Peyer's patch (tissue), 4 donors: ENCODE measurements around the gene NTN3. TPM values are rescaled to one million over a fixed set of nuclear protein-coding genes. Genes with fewer than 3 reads are reported as not detected.
A peak's percentile ranks its signal among the peaks of the same experiment; 100 is the strongest.

ENCODE experiments used
- DNase-seq, 3 donors: peaks; one replicate each; pipeline ENCODE4 v3.0.0-alpha.2; 2017 to 2019
- H3K27ac ChIP-seq, 4 donors: fragments of 200-600 bp; sonication (generic); one replicate each; pipeline ENCODE4 v1.5.1; 2016 to 2019
- H3K27me3 ChIP-seq, 2 donors: fragments of 200-600 bp; sonication (generic); one replicate each; pipeline ENCODE4 v1.5.1; 2019
- H3K36me3 ChIP-seq, 3 donors: fragments of 200-600 bp; sonication (generic); one replicate each; pipeline ENCODE4 v1.5.1; 2016 to 2019
- H3K4me1 ChIP-seq, 4 donors: fragments of 200-600 bp; sonication (generic); one replicate each; pipeline ENCODE4 v1.5.1; 2016 to 2019
- H3K4me3 ChIP-seq, 4 donors: fragments of 200-600 bp; sonication (generic); 1 replicate in 3 of 4; 2 replicates in 1 of 4; pipeline ENCODE4 v1.5.1; 2016 to 2019; ENCODE audit warnings: mild to moderate bottlenecking in 1 of 4
- H3K9me3 ChIP-seq, 4 donors: fragments of 200-600 bp; sonication (generic); one replicate each; pipeline ENCODE4 v1.5.1; 2016 to 2019; ENCODE audit warnings: mild to moderate bottlenecking in 1 of 4
- CTCF ChIP-seq, 6 experiments: fragments of 450-650 bp in 4 of 6; fragments of 200-600 bp in 2 of 6; sonication (generic) in 1 of 6; IDR thresholded peaks; one replicate each; pipeline ENCODE4 v1.5.1; 2017 to 2019; ENCODE audit warnings: antibody characterized with exemption in 6 of 6, mild to moderate bottlenecking in 3 of 6, moderate library complexity in 1 of 6
- POLR2A ChIP-seq, 2 donors: fragments of 450-650 bp; IDR thresholded peaks; one replicate each; pipeline ENCODE4 v1.5.1; 2017; ENCODE audit warnings: antibody characterized with exemption in 2 of 2, mild to moderate bottlenecking in 2 of 2, moderate library complexity in 2 of 2
- total RNA-seq, 4 donors: library from RNA; depleted of rRNA; stranded (reverse); fragments of >200 nt; gene quantifications; one replicate each; pipeline ENCODE4 v1.1.0, GENCODE V29; 2016

NTN3 gene
- total RNA-seq, 4 donors from 2014 or later: not detected

DNA sequence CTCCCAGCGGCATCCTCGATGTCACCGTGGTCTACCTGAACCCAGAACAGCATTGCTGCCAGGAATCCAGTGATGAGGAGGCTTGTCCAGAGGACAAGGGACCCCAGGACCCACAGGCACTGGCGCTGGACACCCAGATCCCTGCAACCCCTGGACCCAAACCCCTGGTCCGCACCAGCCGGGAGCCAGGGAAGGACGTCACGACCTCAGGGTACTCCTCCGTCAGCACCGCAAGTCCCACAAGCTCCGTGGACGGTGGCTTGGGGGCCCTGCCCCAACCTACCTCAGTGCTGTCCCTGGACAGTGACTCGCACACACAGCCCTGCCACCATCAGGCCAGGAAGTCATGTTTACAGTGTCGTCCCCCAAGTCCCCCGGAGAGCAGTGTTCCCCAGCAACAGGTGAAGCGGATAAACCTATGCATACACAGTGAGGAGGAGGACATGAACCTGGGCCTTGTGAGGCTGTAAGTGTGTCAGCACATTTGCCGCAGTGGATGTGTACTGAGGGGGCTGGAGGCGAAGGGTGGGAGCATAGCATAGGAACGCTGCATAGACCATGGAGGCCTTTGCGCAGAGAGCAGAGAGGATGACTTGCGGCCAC is 14.4 kb upstream of the NTN3 start:
- no peak for TF ChIP-seq POLR2A (IDR thresholded peaks at IDR 0.05)
- TF ChIP-seq CTCF (IDR thresholded peaks at IDR 0.05): no peak
- peaks cover 0 to 13% (median 0%) of the 10 kb centered on the region in 3 donors for H3K36me3 ChIP-seq
- no peaks in the 10 kb centered on the region for H3K9me3 ChIP-seq
- H3K27ac ChIP-seq: no peak overlapping the region
- H3K4me1 ChIP-seq: peaks cover 0 to 17% (median 6%) of the 10 kb centered on the region in 4 donors
- H3K27me3 ChIP-seq: no peaks in the 10 kb centered on the region
- no peak overlapping the region for H3K4me3 ChIP-seq
- DNase-seq: no peak

DNA sequence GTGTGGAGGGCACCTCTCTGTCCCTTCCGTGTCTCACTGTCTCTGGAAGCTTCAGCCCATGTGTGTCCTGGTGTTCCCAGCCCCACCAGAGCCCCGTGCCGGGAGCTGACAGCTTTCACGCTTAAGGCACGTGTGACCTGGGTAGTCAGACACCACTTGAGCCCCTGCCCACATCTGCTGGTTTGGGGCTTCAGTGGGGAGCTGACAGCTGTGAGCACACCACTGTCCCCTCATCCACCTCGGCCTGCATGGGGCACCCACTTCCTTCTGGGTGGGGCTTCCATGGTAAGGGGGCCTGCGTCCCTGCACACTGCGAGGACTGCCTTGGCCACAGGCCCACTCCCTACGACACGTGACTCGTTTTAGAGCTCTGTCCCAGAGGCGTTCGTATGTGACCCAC is 13.8 kb upstream of the NTN3 start:
- Histone ChIP-seq H3K27me3 (no peaks in the 10 kb centered on the region), H3K4me1 (peaks cover 0 to 17% (median 6%) of the 10 kb centered on the region in 4 donors), H3K4me3 (no peak overlapping the region), H3K36me3 (peaks cover 0 to 13% (median 0%) of the 10 kb centered on the region in 3 donors), H3K27ac (no peak overlapping the region), H3K9me3 (no peaks in the 10 kb centered on the region)
- no peak for TF ChIP-seq CTCF (IDR thresholded peaks at IDR 0.05)
- TF ChIP-seq POLR2A (IDR thresholded peaks at IDR 0.05): no peak
- DNase-seq: no peak

- no peaks in the 10 kb centered on the region for H3K27me3 ChIP-seq
- DNase-seq: no peak
- H3K4me1 ChIP-seq: peaks cover 0 to 17% (median 6%) of the 10 kb centered on the region in 4 donors
- H3K27ac ChIP-seq: no peak overlapping the region
- peaks cover 0 to 13% (median 0%) of the 10 kb centered on the region in 3 donors for H3K36me3 ChIP-seq
- no peak overlapping the region for H3K4me3 ChIP-seq
- TF ChIP-seq CTCF (IDR thresholded peaks at IDR 0.05) (no peak), POLR2A (IDR thresholded peaks at IDR 0.05) (no peak)
- H3K9me3 ChIP-seq: no peaks in the 10 kb centered on the region
Observed at GRCh38 chr16:2457946-2458345, 13.2 kb upstream of the NTN3 start.

- Histone ChIP-seq H3K27me3 (no peaks in the 10 kb centered on the region), H3K9me3 (no peaks in the 10 kb centered on the region), H3K36me3 (peaks cover 0 to 6% (median 0%) of the 10 kb centered on the region in 3 donors), H3K4me1 (peaks cover 0 to 17% (median 6%) of the 10 kb centered on the region in 4 donors), H3K27ac (peak overlapping the region in 1 of 4 donors; percentile 49), H3K4me3 (peak overlapping the region; percentile 37 to 66 (median 60))
- no peak for DNase-seq
- TF ChIP-seq POLR2A (IDR thresholded peaks at IDR 0.05): no peak
- TF ChIP-seq CTCF (IDR thresholded peaks at IDR 0.05): no peak
Observed at GRCh38 chr16:2458887-2459646, 12.0 kb upstream of the NTN3 start.

DNA sequence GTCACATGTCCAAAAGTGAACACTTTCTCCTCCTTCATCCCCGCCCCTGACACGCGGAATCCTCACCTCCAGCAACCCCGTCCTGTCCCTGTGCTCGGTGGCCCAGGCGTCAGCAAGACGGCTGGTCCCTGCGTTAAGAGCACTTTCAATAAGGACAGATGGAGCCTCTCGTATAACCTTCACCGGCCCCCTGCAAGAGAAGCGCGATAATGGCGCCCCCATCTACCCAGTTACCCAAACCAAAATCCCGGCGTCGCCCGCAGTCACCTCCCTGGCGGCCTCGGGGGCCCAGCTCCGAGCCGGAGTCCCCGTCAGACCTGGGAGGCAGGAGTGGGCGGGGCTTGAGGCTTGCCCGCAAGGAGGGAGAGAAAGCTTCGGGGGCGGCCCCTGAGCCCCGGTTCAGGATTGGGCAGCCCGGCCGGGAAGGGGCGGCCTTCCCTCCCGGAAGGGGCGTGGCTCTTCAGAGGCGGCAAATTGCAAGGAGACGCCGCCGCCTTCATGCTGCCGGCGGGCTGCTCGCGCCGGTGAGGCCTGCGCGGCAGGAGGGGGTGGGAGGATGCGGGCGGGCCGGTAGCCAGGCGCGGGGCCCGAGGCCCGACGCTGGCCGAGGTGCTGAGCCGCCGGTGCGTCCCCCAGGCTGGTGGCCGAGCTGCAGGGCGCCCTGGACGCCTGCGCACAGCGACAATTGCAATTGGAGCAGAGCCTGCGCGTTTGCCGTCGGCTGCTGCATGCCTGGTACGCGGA is 11.3 kb upstream of the NTN3 start, which contains the start of gene TEDC2:
Gene TEDC2 (plus strand): TSS at position 463 of the 744 bp plus-strand sequence. CDS start 36 bp downstream, at position 499.
- H3K27me3 ChIP-seq: no peaks in the 10 kb centered on the region
- no peaks in the 10 kb centered on the region for H3K36me3 ChIP-seq
- no peaks in the 10 kb centered on the region for H3K9me3 ChIP-seq
- no peak for TF ChIP-seq POLR2A (IDR thresholded peaks at IDR 0.05)
- TF ChIP-seq CTCF (IDR thresholded peaks at IDR 0.05): no peak
- peak within 1 kb of the TSS; percentile 37 to 66 (median 60) for H3K4me3 ChIP-seq
- H3K4me1 ChIP-seq: peaks cover 0 to 17% (median 6%) of the 10 kb centered on the region in 4 donors
- DNase-seq: peak; percentile 97 to 99 (median 98)
- peak within 1 kb of the TSS in 1 of 4 donors; percentile 49 for H3K27ac ChIP-seq
